GM12878 (cell line): ENCODE results near the gene PXMP2. TPM values are rescaled to one million over a fixed set of nuclear protein-coding genes. Genes with fewer than 3 reads are reported as not detected.

Source experiments
- ATAC-seq: fragments of 200-7000 bp; cut with Tn5 transposase; 3 replicates; pipeline ENCODE4 v1.9.1; 2020; ENCODE audit warnings: mild to moderate bottlenecking, moderate library complexity
- BruUV-seq: library from RNA; stranded (reverse); fragments of 400-500 nt; replicated peaks from 2 replicates; lab custom pipeline; 2021; lab: Mats Ljungman, UMichigan
- CTCF ChIA-PET: fragments of 300-600 bp; sonication (Branson Sonifier 250); formaldehyde crosslinking; extraction: SDS; loops from one replicate; lab custom pipeline; 2021; ENCODE audit warnings: inconsistent platforms; lab: Yijun Ruan, JAX
- POLR2A ChIA-PET: fragments of 350-600 bp; formaldehyde crosslinking; extraction: SDS; loops from one replicate; lab custom pipeline; 2021; ENCODE audit warnings: inconsistent platforms; lab: Charles Lee
- RAD21 ChIA-PET: fragments of 300-600 bp; sonication (Branson Sonifier 250); formaldehyde crosslinking; loops from one replicate; lab custom pipeline; 2023; ENCODE audit warnings: antibody characterized with exemption; ENCODE audit not compliant: unreplicated experiment; lab: Charles Lee
- SMC1A ChIA-PET: fragments of 300-600 bp; sonication (Branson Sonifier 250); formaldehyde crosslinking; loops from one replicate; lab custom pipeline; 2023; ENCODE audit not compliant: unreplicated experiment, uncharacterized antibody; lab: Charles Lee
- DNase-seq: peaks from one replicate; pipeline ENCODE4 v3.0.0-alpha.2; 2011; ENCODE audit warnings: low read depth, low spot score
- FAIRE-seq: peaks from 3 replicates; lab custom pipeline; 2011; peaks lifted over from hg19 to GRCh38; lab: Jason Lieb, UNC
- H2AFZ ChIP-seq: 2 replicates; pipeline ENCODE4 v1.6.0; 2011; ENCODE audit warnings: low read depth, low read length, control low read depth; ENCODE audit not compliant: control insufficient read depth
- H3K27ac ChIP-seq: 2 replicates; pipeline ENCODE4 v1.5.1; 2011; ENCODE audit warnings: control low read depth; ENCODE audit not compliant: control insufficient read depth, insufficient read depth
- H3K27me3 ChIP-seq, 2 experiments: replicated peaks in 1 of 2; 2 replicates each; pipeline versions ENCODE4 v1.6.0 to v1.6.1; 2011; ENCODE audit warnings: low read length in 1 of 2; ENCODE audit not compliant: control insufficient read depth in 2 of 2, insufficient read depth in 2 of 2
- H3K36me3 ChIP-seq, 2 experiments: 2 replicates each; pipeline ENCODE4 v1.5.1; 2011; ENCODE audit warnings: low read length in 1 of 2; ENCODE audit not compliant: control insufficient read depth in 2 of 2, insufficient read depth in 2 of 2
- H3K4me1 ChIP-seq: 2 replicates; pipeline ENCODE4 v1.6.1; 2011; ENCODE audit warnings: mild to moderate bottlenecking, low read length, moderate library complexity, mixed read lengths; ENCODE audit not compliant: control insufficient read depth, insufficient read depth
- H3K4me2 ChIP-seq: 2 replicates; pipeline ENCODE4 v1.6.0; 2011; ENCODE audit warnings: control low read depth; ENCODE audit not compliant: control insufficient read depth, insufficient read depth
- H3K4me3 ChIP-seq: fragments of 200-600 bp; sonication (generic); 2 replicates; pipeline ENCODE4 v1.5.1; 2016
- H3K79me2 ChIP-seq: 2 replicates; pipeline ENCODE4 v1.6.0; 2011; ENCODE audit warnings: low read length; ENCODE audit not compliant: control insufficient read depth, insufficient read depth
- H3K9ac ChIP-seq: 2 replicates; pipeline ENCODE4 v1.8.0; 2011; ENCODE audit warnings: low read length, control low read depth, mixed read lengths; ENCODE audit not compliant: control insufficient read depth, insufficient read depth
- H3K9me3 ChIP-seq: replicated peaks from 3 replicates; pipeline ENCODE4 v1.5.1; 2011; ENCODE audit warnings: mild to moderate bottlenecking, low read length; ENCODE audit not compliant: control insufficient read depth, insufficient read depth
- H4K20me1 ChIP-seq: 2 replicates; pipeline ENCODE4 v1.6.0; 2011; ENCODE audit not compliant: control insufficient read depth, insufficient read depth
- CEBPB ChIP-seq, 2 experiments: fragments of 150-350 bp in 1 of 2; IDR thresholded peaks; 2 replicates each; pipeline ENCODE4 v1.6.1; 2012 to 2014; ENCODE audit warnings: low read depth in 2 of 2, low read length in 2 of 2, borderline replicate concordance in 1 of 2, inconsistent platforms in 1 of 2
- EED ChIP-seq: sonication (generic); IDR thresholded peaks from 2 replicates; pipeline ENCODE4 v1.6.1; 2016; ENCODE audit warnings: antibody characterized with exemption, low read depth
- EP300 ChIP-seq, 2 experiments: fragments of 150-350 bp in 1 of 2; IDR thresholded peaks; 2 replicates each; pipeline ENCODE4 v1.6.1; 2011 to 2012; ENCODE audit warnings: low read depth in 2 of 2, low read length in 2 of 2, borderline replicate concordance in 1 of 2, improper control_type of control experiment in 1 of 2, inconsistent platforms in 1 of 2; ENCODE audit not compliant: control insufficient read depth in 1 of 2
- ETV6 ChIP-seq, 2 experiments: fragments of 450-650 bp in 1 of 2; IDR thresholded peaks in 1 of 2; conservative IDR thresholded peaks in 1 of 2; 2 replicates each; pipeline ENCODE4 v1.6.1; 2014; ENCODE audit warnings: antibody characterized with exemption in 1 of 2, borderline replicate concordance in 1 of 2, low read depth in 1 of 2, mild to moderate bottlenecking in 1 of 2, moderate library complexity in 1 of 2
- EZH2 ChIP-seq: IDR thresholded peaks from 2 replicates; pipeline ENCODE4 v1.6.1; 2012; ENCODE audit warnings: low read depth, mild to moderate bottlenecking, control low read depth, inconsistent platforms, low read length, borderline replicate concordance; ENCODE audit not compliant: control insufficient read depth
- FOS ChIP-seq: IDR thresholded peaks from 3 replicates; pipeline ENCODE4 v1.6.1; 2011; ENCODE audit warnings: borderline replicate concordance; ENCODE audit not compliant: insufficient read length; ENCODE audit errors: extremely low read depth
- FOXM1 ChIP-seq: IDR thresholded peaks from 2 replicates; pipeline ENCODE4 v1.6.1; 2012; ENCODE audit warnings: low read depth, mild to moderate bottlenecking, inconsistent platforms, low read length, moderate library complexity
- MEF2A ChIP-seq: IDR thresholded peaks from 2 replicates; pipeline ENCODE4 v1.6.1; 2011; ENCODE audit warnings: low read depth, mild to moderate bottlenecking, low read length, moderate library complexity; ENCODE audit not compliant: insufficient read depth
- NBN ChIP-seq: fragments of 450-650 bp; IDR thresholded peaks from 2 replicates; pipeline ENCODE4 v1.6.1; 2016
- POU2F2 ChIP-seq: IDR thresholded peaks from 3 replicates; pipeline ENCODE4 v1.6.1; 2011; ENCODE audit warnings: low read depth, mild to moderate bottlenecking, low read length, borderline replicate concordance
- STAT1 ChIP-seq: fragments of 450-650 bp; conservative IDR thresholded peaks from 2 replicates; pipeline ENCODE4 v1.6.1; 2014; ENCODE audit warnings: antibody characterized with exemption, mild to moderate bottlenecking
- TAF1 ChIP-seq: IDR thresholded peaks from 2 replicates; pipeline ENCODE4 v1.6.1; 2011; ENCODE audit warnings: mild to moderate bottlenecking, low read depth, low read length, borderline replicate concordance
- WGBS: methylation state at CpG from one replicate; pipeline ENCODE4 v1.1.6; 2016; ENCODE audit warnings: low lambda C conversion rate; ENCODE audit not compliant: insufficient replicate concordance, insufficient coverage; ENCODE audit errors: missing lambda C conversion rate; 5-methylcytosine and 5-hydroxymethylcytosine counted together
- in situ Hi-C: fragments of 300-500 bp; cut with MboI; formaldehyde crosslinking; loops from 9 replicates; pipeline ENCODE4 v1.14.3; 2018; ENCODE audit warnings: mixed read lengths
- intact Hi-C: fragments of 100-400 bp; cut with micrococcal nuclease; formaldehyde crosslinking; loops from one replicate; pipeline ENCODE4 v1.14.2; 2022; ENCODE audit not compliant: unreplicated experiment
- polyA plus RNA-seq, 11 experiments: library from polyadenylated mRNA; depleted of rRNA in 4 of 11; unstranded in 6 of 11; stranded (reverse) in 5 of 11; fragments of >200 nt; fragmentation: Nextera tagmentation in 4 of 11; fragmentation: Illumina TruSeq in 1 of 11; extraction: Ambion mirVana in 4 of 11; extraction: Trizol in 1 of 11; gene quantifications; 1 replicate in 1 of 11; 2 replicates in 10 of 11; pipeline versions ENCODE4 v1.2.1 to v1.2.3, GENCODE V29; 2011 to 2016; ENCODE audit warnings: inconsistent platforms in 2 of 11, missing spikeins in 2 of 11, low read depth in 1 of 11
- total RNA-seq, 4 experiments: library from RNA; depleted of rRNA in 3 of 4; stranded (reverse); fragments of >200 nt in 3 of 4; fragmentation: Illumina TruSeq in 1 of 4; extraction: Trizol in 1 of 4; gene quantifications; 2 replicates each; pipeline versions ENCODE4 v1.2.1 to v1.2.3, GENCODE V29; 2013 to 2021
- TF ChIP-seq, protein P1 (sequence below): IDR thresholded peaks from 2 replicates; pipeline ENCODE4 v1.6.1; 2011; ENCODE audit warnings: borderline replicate concordance, low read depth, mild to moderate bottlenecking, moderate library complexity, mixed read lengths, low read length; ENCODE audit not compliant: insufficient read depth; ENCODE audit errors: extremely low read length
- TF ChIP-seq, protein P2 (sequence below): fragments of 450-650 bp; formaldehyde crosslinking; IDR thresholded peaks from 2 replicates; pipeline ENCODE4 v1.5.0; 2022; ENCODE audit warnings: mild to moderate bottlenecking, missing genetic modification characterization
- TF ChIP-seq, protein P3 (sequence below): fragments of 450-650 bp; IDR thresholded peaks from 2 replicates; pipeline ENCODE4 v1.6.1; 2018; ENCODE audit warnings: mild to moderate bottlenecking, low read depth, moderate library complexity; ENCODE audit not compliant: partially characterized antibody

PXMP2 gene
- total and polyA plus RNA-seq, 10 of the 15 experiments (the other 5 are each of a cell fraction or from before 2014, with no cell fraction given): 4.0 to 97.8 (median 42.0) TPM

DNA sequence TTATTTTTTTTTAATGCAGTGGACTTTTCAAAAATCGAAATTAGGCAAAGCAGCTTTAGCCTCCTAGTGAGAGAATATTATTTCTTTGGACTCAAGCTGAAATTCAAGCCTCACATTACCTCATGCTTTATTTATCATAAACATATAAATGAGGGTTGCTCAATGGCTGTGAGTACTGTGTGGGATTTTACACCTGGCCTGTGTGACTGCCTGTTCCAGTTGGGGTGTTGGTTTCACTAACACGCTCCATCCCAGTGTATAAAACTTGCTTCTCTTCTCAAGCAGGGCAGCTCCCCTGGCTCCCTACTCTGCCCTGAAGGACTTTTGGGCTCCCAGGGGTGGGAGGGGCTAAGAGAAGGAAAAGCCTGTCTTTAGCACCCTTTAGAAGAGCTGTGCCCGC, 59.2 kb downstream of the PXMP2 start (continued):
- TF ChIP-seq NBN: no peak
- no peak for TF ChIP-seq TAF1
- TF ChIP-seq EZH2: no peak
- no peak for TF ChIP-seq CEBPB (IDR thresholded peaks at IDR 0.05; ENCODE audit: borderline replicate concordance in 1 of 2, low read depth in 2 of 2, low read length in 2 of 2)
- no peak for TF ChIP-seq STAT1
- no peak for TF ChIP-seq FOS
- TF ChIP-seq, protein P1, sequence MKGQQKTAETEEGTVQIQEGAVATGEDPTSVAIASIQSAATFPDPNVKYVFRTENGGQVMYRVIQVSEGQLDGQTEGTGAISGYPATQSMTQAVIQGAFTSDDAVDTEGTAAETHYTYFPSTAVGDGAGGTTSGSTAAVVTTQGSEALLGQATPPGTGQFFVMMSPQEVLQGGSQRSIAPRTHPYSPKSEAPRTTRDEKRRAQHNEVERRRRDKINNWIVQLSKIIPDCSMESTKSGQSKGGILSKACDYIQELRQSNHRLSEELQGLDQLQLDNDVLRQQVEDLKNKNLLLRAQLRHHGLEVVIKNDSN: no peak

DNA sequence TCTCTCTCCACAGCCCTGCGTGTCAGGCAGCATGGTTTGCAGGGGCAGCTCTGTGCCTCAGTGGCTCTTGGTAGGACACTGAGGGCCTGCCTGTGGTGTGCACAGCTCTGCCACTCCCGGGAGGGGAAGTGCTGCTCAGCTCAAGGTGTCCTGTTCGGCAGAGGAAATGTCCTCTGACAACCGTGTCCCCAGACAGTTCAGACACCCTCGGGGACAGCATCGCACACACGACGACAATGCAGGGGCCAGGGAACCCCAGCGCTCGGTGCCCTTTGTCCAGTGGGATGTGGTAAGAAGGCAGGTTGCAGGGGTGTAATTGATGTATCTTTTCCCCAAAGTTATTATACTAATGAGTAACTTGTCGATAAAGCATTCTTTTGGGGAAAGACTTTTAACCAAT, 60.0 kb downstream of the PXMP2 start:
- ATAC-seq: no peak
- POLR2A ChIA-PET: no interaction called here
- no peaks in the 10 kb centered on the region for H3K9me3 ChIP-seq
- no peak overlapping the region for H3K27ac ChIP-seq
- DNase-seq: no peak
- intact Hi-C loops: no loop called here
- in situ Hi-C loops: no loop called here
- RAD21 ChIA-PET: no interaction called here
- peaks cover 39 to 53% of the 10 kb centered on the region in 2 experiments for H3K36me3 ChIP-seq
- no peak overlapping the region for H3K9ac ChIP-seq
- SMC1A ChIA-PET: interaction anchor here (1.0 kb wide), 1 partner anchor 12 kb away, joined by 3 read pairs; no protein-coding TSS in a partner anchor
- H3K4me1 ChIP-seq: no peaks in the 10 kb centered on the region
- no peaks in the 10 kb centered on the region for H3K27me3 ChIP-seq
- H3K4me2 ChIP-seq: no peak overlapping the region
- H3K79me2 ChIP-seq: peaks cover 3% of the 10 kb centered on the region
- H4K20me1 ChIP-seq: peaks cover 4% of the 10 kb centered on the region; the same call in 1 of the 2 replicates
- CTCF ChIA-PET: no interaction called here
- WGBS: 88% methylated on average over 11 of the region's 11 CpGs
- H3K4me3 ChIP-seq: no peak overlapping the region
- no TSS peak for BruUV-seq
- no peak overlapping the region for H2AFZ ChIP-seq
- no peak for FAIRE-seq
- TF ChIP-seq EP300 (IDR thresholded peaks at IDR 0.05; ENCODE audit: borderline replicate concordance in 1 of 2, control insufficient read depth in 1 of 2, low read depth in 2 of 2, low read length in 2 of 2) (no peak), FOXM1 (no peak), POU2F2 (no peak), MEF2A (no peak), EED (no peak), ETV6 (conservative IDR thresholded peaks at IDR 0.05 in 1 of 2, IDR thresholded peaks at IDR 0.05 in 1 of 2; ENCODE audit: borderline replicate concordance in 1 of 2, low read depth in 1 of 2) (no peak)
- TF ChIP-seq, protein P2, sequence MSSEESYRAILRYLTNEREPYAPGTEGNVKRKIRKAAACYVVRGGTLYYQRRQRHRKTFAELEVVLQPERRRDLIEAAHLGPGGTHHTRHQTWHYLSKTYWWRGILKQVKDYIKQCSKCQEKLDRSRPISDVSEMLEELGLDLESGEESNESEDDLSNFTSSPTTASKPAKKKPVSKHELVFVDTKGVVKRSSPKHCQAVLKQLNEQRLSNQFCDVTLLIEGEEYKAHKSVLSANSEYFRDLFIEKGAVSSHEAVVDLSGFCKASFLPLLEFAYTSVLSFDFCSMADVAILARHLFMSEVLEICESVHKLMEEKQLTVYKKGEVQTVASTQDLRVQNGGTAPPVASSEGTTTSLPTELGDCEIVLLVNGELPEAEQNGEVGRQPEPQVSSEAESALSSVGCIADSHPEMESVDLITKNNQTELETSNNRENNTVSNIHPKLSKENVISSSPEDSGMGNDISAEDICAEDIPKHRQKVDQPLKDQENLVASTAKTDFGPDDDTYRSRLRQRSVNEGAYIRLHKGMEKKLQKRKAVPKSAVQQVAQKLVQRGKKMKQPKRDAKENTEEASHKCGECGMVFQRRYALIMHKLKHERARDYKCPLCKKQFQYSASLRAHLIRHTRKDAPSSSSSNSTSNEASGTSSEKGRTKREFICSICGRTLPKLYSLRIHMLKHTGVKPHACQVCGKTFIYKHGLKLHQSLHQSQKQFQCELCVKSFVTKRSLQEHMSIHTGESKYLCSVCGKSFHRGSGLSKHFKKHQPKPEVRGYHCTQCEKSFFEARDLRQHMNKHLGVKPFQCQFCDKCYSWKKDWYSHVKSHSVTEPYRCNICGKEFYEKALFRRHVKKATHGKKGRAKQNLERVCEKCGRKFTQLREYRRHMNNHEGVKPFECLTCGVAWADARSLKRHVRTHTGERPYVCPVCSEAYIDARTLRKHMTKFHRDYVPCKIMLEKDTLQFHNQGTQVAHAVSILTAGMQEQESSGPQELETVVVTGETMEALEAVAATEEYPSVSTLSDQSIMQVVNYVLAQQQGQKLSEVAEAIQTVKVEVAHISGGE: no peak
- TF ChIP-seq, protein P3, sequence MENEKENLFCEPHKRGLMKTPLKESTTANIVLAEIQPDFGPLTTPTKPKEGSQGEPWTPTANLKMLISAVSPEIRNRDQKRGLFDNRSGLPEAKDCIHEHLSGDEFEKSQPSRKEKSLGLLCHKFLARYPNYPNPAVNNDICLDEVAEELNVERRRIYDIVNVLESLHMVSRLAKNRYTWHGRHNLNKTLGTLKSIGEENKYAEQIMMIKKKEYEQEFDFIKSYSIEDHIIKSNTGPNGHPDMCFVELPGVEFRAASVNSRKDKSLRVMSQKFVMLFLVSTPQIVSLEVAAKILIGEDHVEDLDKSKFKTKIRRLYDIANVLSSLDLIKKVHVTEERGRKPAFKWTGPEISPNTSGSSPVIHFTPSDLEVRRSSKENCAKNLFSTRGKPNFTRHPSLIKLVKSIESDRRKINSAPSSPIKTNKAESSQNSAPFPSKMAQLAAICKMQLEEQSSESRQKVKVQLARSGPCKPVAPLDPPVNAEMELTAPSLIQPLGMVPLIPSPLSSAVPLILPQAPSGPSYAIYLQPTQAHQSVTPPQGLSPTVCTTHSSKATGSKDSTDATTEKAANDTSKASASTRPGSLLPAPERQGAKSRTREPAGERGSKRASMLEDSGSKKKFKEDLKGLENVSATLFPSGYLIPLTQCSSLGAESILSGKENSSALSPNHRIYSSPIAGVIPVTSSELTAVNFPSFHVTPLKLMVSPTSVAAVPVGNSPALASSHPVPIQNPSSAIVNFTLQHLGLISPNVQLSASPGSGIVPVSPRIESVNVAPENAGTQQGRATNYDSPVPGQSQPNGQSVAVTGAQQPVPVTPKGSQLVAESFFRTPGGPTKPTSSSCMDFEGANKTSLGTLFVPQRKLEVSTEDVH: no peak
